HCT116 (cell line): ENCODE results near the gene OBP2B. TPM values are rescaled to one million over a fixed set of nuclear protein-coding genes. Genes with fewer than 3 reads are reported as not detected.

Source experiments
- ATAC-seq: fragments of 200-7000 bp; cut with Tn5 transposase; 2 replicates; pipeline ENCODE4 v1.9.1; 2020; ENCODE audit warnings: mild to moderate bottlenecking, moderate library complexity
- BruUV-seq: library from RNA; stranded (reverse); fragments of 400-500 nt; replicated peaks from 2 replicates; lab custom pipeline; 2021; lab: Mats Ljungman, UMichigan
- CTCF ChIA-PET: fragments of 300-600 bp; sonication (Branson Sonifier 250); formaldehyde crosslinking; loops from one replicate; lab custom pipeline; 2021; ENCODE audit warnings: antibody characterized with exemption; lab: Charles Lee
- POLR2A ChIA-PET: fragments of 300-600, 350-600 bp; sonication (Branson Sonifier 250); formaldehyde crosslinking; loops from one replicate; lab custom pipeline; 2021; ENCODE audit warnings: antibody characterized with exemption; lab: Charles Lee
- RAD21 ChIA-PET, 2 experiments: fragments of 300-600 bp; sonication (Branson Sonifier 250); formaldehyde crosslinking; loops; one replicate each; lab custom pipeline; 2023; ENCODE audit warnings: low total read pairs in 2 of 2; ENCODE audit not compliant: uncharacterized antibody in 2 of 2, unreplicated experiment in 2 of 2, low non-redundant PET in 1 of 2; lab: Charles Lee
- DNase-seq: peaks from one replicate; pipeline ENCODE4 v3.0.0-alpha.2; 2010; ENCODE audit warnings: low read depth, low spot score
- H2AFZ ChIP-seq: fragments of 200-600 bp; shearing (Covaris generic), sonication (generic); 2 replicates; pipeline ENCODE4 v1.6.1; 2017; ENCODE audit warnings: low read depth, mixed run types, mixed read lengths, antibody characterized with exemption, low read length; ENCODE audit not compliant: poor library complexity, severe bottlenecking
- H3K27ac ChIP-seq: 2 replicates; pipeline ENCODE4 v1.5.1; 2012; ENCODE audit warnings: low read depth, low read length
- H3K27me3 ChIP-seq: fragments of 200-600 bp; sonication (generic); 2 replicates; pipeline ENCODE4 v1.6.1; 2016; ENCODE audit warnings: mixed run types, low read length, mixed read lengths; ENCODE audit not compliant: insufficient read depth
- H3K36me3 ChIP-seq, 2 experiments: fragments of 200-500 bp in 1 of 2; fragments of 200-600 bp in 1 of 2; sonication (Bioruptor generic) in 1 of 2; sonication (generic) in 1 of 2; 2 replicates each; pipeline versions ENCODE4 v1.5.1 to v1.6.1; 2014 to 2016; ENCODE audit warnings: low read length in 2 of 2, inconsistent platforms in 1 of 2, mixed read lengths in 1 of 2, mixed run types in 1 of 2; ENCODE audit not compliant: insufficient read depth in 2 of 2, control insufficient read depth in 1 of 2
- H3K4me1 ChIP-seq, 2 experiments: fragments of 200-600 bp in 1 of 2; sonication (generic) in 1 of 2; 2 replicates each; pipeline versions ENCODE4 v1.5.1 to v1.6.1; 2012 to 2017; ENCODE audit warnings: low read length in 2 of 2, inconsistent platforms in 1 of 2, mild to moderate bottlenecking in 1 of 2, mixed read lengths in 1 of 2, mixed run types in 1 of 2, moderate library complexity in 1 of 2; ENCODE audit not compliant: insufficient read depth in 2 of 2, control insufficient read depth in 1 of 2
- H3K4me2 ChIP-seq: fragments of 200-600 bp; sonication (generic); 2 replicates; pipeline ENCODE4 v1.6.1; 2017; ENCODE audit warnings: mixed run types, low read length, mixed read lengths
- H3K4me3 ChIP-seq, 2 experiments: fragments of 200-600 bp in 1 of 2; sonication (generic) in 1 of 2; replicated peaks in 1 of 2; 2 replicates each; pipeline ENCODE4 v1.5.1; 2011 to 2016; ENCODE audit warnings: low read length in 2 of 2, control low read depth in 1 of 2, low read depth in 1 of 2, mild to moderate bottlenecking in 1 of 2, mixed read lengths in 1 of 2, mixed run types in 1 of 2
- H3K79me2 ChIP-seq: fragments of 200-600 bp; sonication (generic); 2 replicates; pipeline ENCODE4 v1.6.1; 2017; ENCODE audit warnings: mild to moderate bottlenecking, mixed run types, low read length, moderate library complexity, mixed read lengths; ENCODE audit not compliant: insufficient read depth
- H3K9ac ChIP-seq: fragments of 200-600 bp; sonication (generic); 2 replicates; pipeline ENCODE4 v1.6.1; 2016; ENCODE audit warnings: low read length, mixed read lengths
- H3K9me2 ChIP-seq: fragments of 200-600 bp; sonication (generic), shearing (Covaris generic); 2 replicates; pipeline ENCODE4 v1.6.1; 2017; ENCODE audit warnings: mixed run types, mild to moderate bottlenecking, moderate library complexity; ENCODE audit not compliant: insufficient read depth
- H3K9me3 ChIP-seq, 2 experiments: fragments of 200-500 bp in 1 of 2; fragments of 200-600 bp in 1 of 2; sonication (Bioruptor generic) in 1 of 2; sonication (generic) in 1 of 2; 2 replicates each; pipeline ENCODE4 v1.6.1; 2014 to 2017; ENCODE audit warnings: low read length in 2 of 2, mixed read lengths in 2 of 2, inconsistent platforms in 1 of 2, low read depth in 1 of 2, mild to moderate bottlenecking in 1 of 2, mixed run types in 1 of 2, moderate library complexity in 1 of 2; ENCODE audit not compliant: control insufficient read depth in 1 of 2, insufficient read depth in 1 of 2
- H4K20me1 ChIP-seq: fragments of 200-600 bp; sonication (generic), shearing (Covaris generic); 2 replicates; pipeline ENCODE4 v1.6.1; 2017; ENCODE audit warnings: mixed run types, mild to moderate bottlenecking, moderate library complexity; ENCODE audit not compliant: insufficient read depth
- ATF3 ChIP-seq: IDR thresholded peaks from 2 replicates; pipeline ENCODE4 v1.6.1; 2012
- CBX3 ChIP-seq: IDR thresholded peaks from 2 replicates; pipeline ENCODE4 v1.6.1; 2012; ENCODE audit warnings: low read depth
- CTCF ChIP-seq, 3 experiments: fragments of 200-600 bp in 1 of 3; sonication (generic) in 1 of 3; IDR thresholded peaks in 2 of 3; conservative IDR thresholded peaks in 1 of 3; 2 replicates each; pipeline ENCODE4 v1.5.1; 2012 to 2017; ENCODE audit warnings: low read depth in 2 of 3, low read length in 2 of 3, antibody characterized with exemption in 1 of 3, borderline replicate concordance in 1 of 3, control low read depth in 1 of 3, mild to moderate bottlenecking in 1 of 3, mixed read lengths in 1 of 3, mixed run types in 1 of 3, moderate library complexity in 1 of 3; ENCODE audit not compliant: insufficient read depth in 1 of 3
- EGR1 ChIP-seq: IDR thresholded peaks from 2 replicates; pipeline ENCODE4 v1.6.1; 2012; ENCODE audit warnings: low read depth
- ELF1 ChIP-seq: IDR thresholded peaks from 2 replicates; pipeline ENCODE4 v1.6.1; 2012; ENCODE audit warnings: low read depth, borderline replicate concordance
- EZH2 ChIP-seq: fragments of 200-600 bp; sonication (generic); IDR thresholded peaks from 2 replicates; pipeline ENCODE4 v1.6.1; 2017; ENCODE audit warnings: antibody characterized with exemption, mixed run types
- EZH2phosphoT487 ChIP-seq: fragments of 200-600 bp; IDR thresholded peaks from 2 replicates; pipeline ENCODE4 v1.6.1; 2018; ENCODE audit warnings: antibody characterized with exemption, borderline replicate concordance
- FOSL1 ChIP-seq: IDR thresholded peaks from 2 replicates; pipeline ENCODE4 v1.6.1; 2012; ENCODE audit warnings: low read depth
- JUND ChIP-seq: IDR thresholded peaks from 2 replicates; pipeline ENCODE4 v1.6.1; 2012
- MAX ChIP-seq: IDR thresholded peaks from 2 replicates; pipeline ENCODE4 v1.6.1; 2012
- POLR2A ChIP-seq: IDR thresholded peaks from 2 replicates; pipeline ENCODE4 v1.7.0; 2011; ENCODE audit warnings: borderline replicate concordance; ENCODE audit not compliant: insufficient read depth, insufficient read length; ENCODE audit errors: extremely low read depth
- POLR2AphosphoS5 ChIP-seq: IDR thresholded peaks from 2 replicates; pipeline ENCODE4 v1.6.1; 2011; ENCODE audit warnings: mild to moderate bottlenecking, low read depth, low read length, moderate library complexity
- RAD21 ChIP-seq: IDR thresholded peaks from 2 replicates; pipeline ENCODE4 v1.6.1; 2012; ENCODE audit warnings: low read depth, mild to moderate bottlenecking
- SIN3A ChIP-seq: IDR thresholded peaks from 2 replicates; pipeline ENCODE4 v1.6.1; 2012; ENCODE audit warnings: low read depth
- SP1 ChIP-seq: IDR thresholded peaks from 2 replicates; pipeline ENCODE4 v1.6.1; 2012; ENCODE audit warnings: low read depth
- SRF ChIP-seq: IDR thresholded peaks from 2 replicates; pipeline ENCODE4 v1.6.1; 2012; ENCODE audit warnings: low read depth
- TCF7L2 ChIP-seq: IDR thresholded peaks from 2 replicates; pipeline ENCODE4 v1.7.0; 2011; ENCODE audit warnings: borderline replicate concordance, inconsistent platforms; ENCODE audit not compliant: insufficient read depth, insufficient read length; ENCODE audit errors: extremely low read depth
- YY1 ChIP-seq: IDR thresholded peaks from 2 replicates; pipeline ENCODE4 v1.6.1; 2011; ENCODE audit warnings: low read length, low read depth, moderate library complexity, mild to moderate bottlenecking; ENCODE audit not compliant: insufficient replicate concordance; ENCODE audit errors: extremely low read depth
- ZBTB33 ChIP-seq: IDR thresholded peaks from 2 replicates; pipeline ENCODE4 v1.6.1; 2011; ENCODE audit warnings: mild to moderate bottlenecking, low read length, moderate library complexity; ENCODE audit not compliant: insufficient replicate concordance; ENCODE audit errors: extremely low read depth
- ZNF274 ChIP-seq: fragments of 200-500 bp; sonication (Bioruptor generic); IDR thresholded peaks from 2 replicates; pipeline ENCODE4 v1.6.1; 2014; ENCODE audit warnings: mild to moderate bottlenecking, low read depth, low read length, inconsistent platforms
- intact Hi-C: fragments of 100-400 bp; cut with micrococcal nuclease; formaldehyde crosslinking; loops from 2 replicates; pipeline ENCODE4 v1.10.0; 2022
- total RNA-seq: library from RNA; stranded (reverse); gene quantifications from one replicate; pipeline ENCODE4 v1.2.1, GENCODE V29; 2021; ENCODE audit not compliant: unreplicated experiment

The OBP2B gene
- total RNA-seq, 1 experiment from 2014 or later = not detected

- no peaks in the 10 kb centered on the region for H3K27me3 ChIP-seq
- intact Hi-C loops = no loop called here
- no peak for DNase-seq
- no peaks in the 10 kb centered on the region for H3K36me3 ChIP-seq
- BruUV-seq = no TSS peak
- ChIA-PET CTCF (interaction anchor here (1.3 kb wide), 1 partner anchor 10 kb away, joined by 3 read pairs; no protein-coding TSS in a partner anchor), POLR2A (interaction anchor here (0.6 kb wide), 1 partner anchor 155 kb away, joined by 3 read pairs; the partner anchor contains the start of gene SURF6), RAD21 (no interaction called here)
- H3K79me2 ChIP-seq = no peaks in the 10 kb centered on the region
- H4K20me1 ChIP-seq = no peaks in the 10 kb centered on the region
- no peak overlapping the region for H3K27ac ChIP-seq
- H3K4me3 ChIP-seq = no peak overlapping the region
- no peak overlapping the region for H2AFZ ChIP-seq
- peaks cover 5 to 14% of the 10 kb centered on the region in 2 experiments; a peak in 3 of 4 replicates for H3K4me1 ChIP-seq
- TF ChIP-seq EZH2phosphoT487 (no peak), EZH2 (no peak), SRF (no peak), ATF3 (no peak), TCF7L2 (no peak), JUND (no peak), ELF1 (no peak), POLR2A (no peak), CBX3 (no peak), ZNF274 (no peak), POLR2AphosphoS5 (no peak), RAD21 (no peak), FOSL1 (no peak), SIN3A (no peak), YY1 (no peak), EGR1 (no peak), SP1 (no peak), ZBTB33 (no peak), CTCF (IDR thresholded peaks at IDR 0.05 in 2 of 3, conservative IDR thresholded peaks at IDR 0.05 in 1 of 3; ENCODE audit: borderline replicate concordance in 1 of 3, insufficient read depth in 1 of 3, low read depth in 2 of 3, low read length in 2 of 3) (no peak), MAX (no peak)
- ATAC-seq = no peak
- no peak overlapping the region for H3K4me2 ChIP-seq
- H3K9me3 ChIP-seq = no peaks in the 10 kb centered on the region
- H3K9ac ChIP-seq = no peak overlapping the region
- no peaks in the 10 kb centered on the region for H3K9me2 ChIP-seq
Measured at GRCh38 chr9:133180953-133181352, 28.1 kb downstream of the OBP2B start.
